Activated CD8-positive, alpha-beta T cell treated with anti-CD3 and anti-CD28 coated beads for 36 hours (primary cell): ENCODE results near the gene TMEM169. TPM values are rescaled to one million over a fixed set of nuclear protein-coding genes. Genes with fewer than 3 reads are reported as not detected.

Experiments
- ATAC-seq: fragments of 200-7000 bp; cut with Tn5 transposase; one replicate; pipeline ENCODE4 v1.10.0; 2021; ENCODE audit warnings: mild to moderate bottlenecking, moderate library complexity
- CTCF ChIA-PET: fragments of 350-600 bp; sonication (Branson Sonifier 250); formaldehyde crosslinking; loops from one replicate; lab custom pipeline; 2021; ENCODE audit warnings: antibody characterized with exemption; lab: Charles Lee
- POLR2A ChIA-PET: fragments of 350-600 bp; sonication (Branson Sonifier 250); formaldehyde crosslinking; loops from one replicate; lab custom pipeline; 2021; ENCODE audit warnings: antibody characterized with exemption; lab: Charles Lee
- DNase-seq: peaks from one replicate; pipeline ENCODE4 v3.0.0-alpha.2; 2020
- H3K27ac Mint-ChIP-seq: one replicate; pipeline ENCODE4 v1.8.0; 2021; ENCODE audit warnings: mild to moderate bottlenecking, mixed read lengths
- H3K27me3 Mint-ChIP-seq: one replicate; pipeline ENCODE4 v1.8.0; 2021; ENCODE audit warnings: mixed read lengths
- H3K36me3 Mint-ChIP-seq: one replicate; pipeline ENCODE4 v1.8.0; 2021; ENCODE audit warnings: low read depth, mixed read lengths
- H3K4me1 Mint-ChIP-seq: one replicate; pipeline ENCODE4 v1.8.0; 2021; ENCODE audit warnings: low read depth, mixed read lengths
- H3K4me3 Mint-ChIP-seq: one replicate; pipeline ENCODE4 v1.8.0; 2021; ENCODE audit warnings: mild to moderate bottlenecking, moderate library complexity, mixed read lengths
- H3K9me3 Mint-ChIP-seq: one replicate; pipeline ENCODE4 v1.8.0; 2021; ENCODE audit warnings: mixed read lengths
- intact Hi-C: fragments of 100-400 bp; cut with micrococcal nuclease; formaldehyde crosslinking; loops from one replicate; pipeline ENCODE4 v1.10.0; 2022
- total RNA-seq, 2 experiments: library from RNA; stranded (reverse); gene quantifications; one replicate each; pipeline ENCODE4 v1.2.3, GENCODE V29; 2021
- TF ChIP-seq, protein P1 (sequence below): fragments of 200-600 bp; IDR thresholded peaks from one replicate; pipeline ENCODE4 v1.8.0; 2022; ENCODE audit warnings: antibody characterized with exemption, mild to moderate bottlenecking

The TMEM169 gene
- total RNA-seq, 2 experiments from 2014 or later: 0.76 to 0.83 TPM

- DNase-seq (no peak), ATAC-seq (no peak)
- TF ChIP-seq, protein P1, sequence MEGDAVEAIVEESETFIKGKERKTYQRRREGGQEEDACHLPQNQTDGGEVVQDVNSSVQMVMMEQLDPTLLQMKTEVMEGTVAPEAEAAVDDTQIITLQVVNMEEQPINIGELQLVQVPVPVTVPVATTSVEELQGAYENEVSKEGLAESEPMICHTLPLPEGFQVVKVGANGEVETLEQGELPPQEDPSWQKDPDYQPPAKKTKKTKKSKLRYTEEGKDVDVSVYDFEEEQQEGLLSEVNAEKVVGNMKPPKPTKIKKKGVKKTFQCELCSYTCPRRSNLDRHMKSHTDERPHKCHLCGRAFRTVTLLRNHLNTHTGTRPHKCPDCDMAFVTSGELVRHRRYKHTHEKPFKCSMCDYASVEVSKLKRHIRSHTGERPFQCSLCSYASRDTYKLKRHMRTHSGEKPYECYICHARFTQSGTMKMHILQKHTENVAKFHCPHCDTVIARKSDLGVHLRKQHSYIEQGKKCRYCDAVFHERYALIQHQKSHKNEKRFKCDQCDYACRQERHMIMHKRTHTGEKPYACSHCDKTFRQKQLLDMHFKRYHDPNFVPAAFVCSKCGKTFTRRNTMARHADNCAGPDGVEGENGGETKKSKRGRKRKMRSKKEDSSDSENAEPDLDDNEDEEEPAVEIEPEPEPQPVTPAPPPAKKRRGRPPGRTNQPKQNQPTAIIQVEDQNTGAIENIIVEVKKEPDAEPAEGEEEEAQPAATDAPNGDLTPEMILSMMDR: no peak
- H3K27me3 Mint-ChIP-seq: no peaks in the 10 kb centered on the region
- no peaks in the 10 kb centered on the region for H3K9me3 Mint-ChIP-seq
- H3K4me1 Mint-ChIP-seq: peaks cover 14% of the 10 kb centered on the region
- intact Hi-C loops: no loop called here
- ChIA-PET CTCF (interaction anchor here (2.1 to 2.3 kb wide), 2 partner anchors 15 to 61 kb away, joined by 8 read pairs; partner anchors contain the start of gene XRCC5), POLR2A (interaction anchor here (1.4 to 3.8 kb wide), 2 partner anchors 12 to 15 kb away, joined by 9 to 20 read pairs; partner anchors contain the start of genes PECR, TMEM169 and XRCC5)
- no peaks in the 10 kb centered on the region for H3K36me3 Mint-ChIP-seq
- H3K4me3 Mint-ChIP-seq: no peak overlapping the region
- H3K27ac Mint-ChIP-seq: no peak overlapping the region
Observed at GRCh38 chr2:216094701-216095100, 13.0 kb downstream of the TMEM169 start.

GRCh38 chr2:216098421-216099334 lies 17.0 kb downstream of the TMEM169 start:
- Mint-ChIP-seq H3K36me3 (no peaks in the 10 kb centered on the region), H3K27me3 (no peaks in the 10 kb centered on the region), H3K4me3 (no peak overlapping the region), H3K4me1 (no peaks in the 10 kb centered on the region), H3K27ac (no peak overlapping the region), H3K9me3 (no peaks in the 10 kb centered on the region)
- no peak for ATAC-seq
- TF ChIP-seq, protein P1: no peak
- intact Hi-C loops: no loop called here
- ChIA-PET POLR2A (interaction anchor here (0.6 kb wide), 1 partner anchor 10 kb away, joined by 3 read pairs; no protein-coding TSS in a partner anchor), CTCF (no interaction called here)
- DNase-seq: no peak

- ChIA-PET CTCF (interaction anchor here (0.6 to 1.6 kb wide), 3 partner anchors 9 to 39 kb away, joined by 3 read pairs; no protein-coding TSS in a partner anchor), POLR2A (interaction anchor here (0.6 to 1.0 kb wide), 2 partner anchors 18 to 48 kb away, joined by 3 read pairs; no protein-coding TSS in a partner anchor)
- no peaks in the 10 kb centered on the region for H3K36me3 Mint-ChIP-seq
- intact Hi-C loops: no loop called here
- TF ChIP-seq, protein P1: no peak
- H3K27me3 Mint-ChIP-seq: no peaks in the 10 kb centered on the region
- H3K4me3 Mint-ChIP-seq: no peak overlapping the region
- no peak for DNase-seq
- H3K27ac Mint-ChIP-seq: no peak overlapping the region
- peaks cover 2% of the 10 kb centered on the region for H3K4me1 Mint-ChIP-seq
- H3K9me3 Mint-ChIP-seq: no peaks in the 10 kb centered on the region
- ATAC-seq: no peak
Observed at GRCh38 chr2:216101109-216101508, 19.4 kb downstream of the TMEM169 start.

- Mint-ChIP-seq H3K4me3 (no peak overlapping the region), H3K27me3 (no peaks in the 10 kb centered on the region), H3K4me1 (peaks cover 2% of the 10 kb centered on the region), H3K36me3 (no peaks in the 10 kb centered on the region), H3K27ac (no peak overlapping the region), H3K9me3 (no peaks in the 10 kb centered on the region)
- ATAC-seq (no peak), DNase-seq (no peak)
- ChIA-PET CTCF (interaction anchor here (1.0 to 1.6 kb wide), 3 partner anchors 11 to 69 kb away, joined by 4 to 7 read pairs (median 5); no protein-coding TSS in a partner anchor), POLR2A (interaction anchor here (0.6 to 1.5 kb wide), 2 partner anchors 10 to 75 kb away, joined by 3 to 8 read pairs; no protein-coding TSS in a partner anchor)
- TF ChIP-seq, protein P1: no peak
- intact Hi-C loops: no loop called here
Observed at GRCh38 chr2:216103213-216103612, 21.5 kb downstream of the TMEM169 start.
